Keratinocyte (primary cell): Measurements from ENCODE around the gene VPS4B. TPM values are rescaled to one million over a fixed set of nuclear protein-coding genes. Genes with fewer than 3 reads are reported as not detected.

ENCODE experiments used
- DNase-seq: peaks from one replicate; pipeline ENCODE4 v3.0.0-alpha.2; 2011; ENCODE audit warnings: low read depth, missing footprints, low spot score
- FAIRE-seq: peaks from 2 replicates; lab custom pipeline; 2011; peaks lifted over from hg19 to GRCh38; lab: Jason Lieb, UNC
- H2AFZ ChIP-seq: 2 replicates; pipeline ENCODE4 v1.6.0; 2012; ENCODE audit warnings: low read length, control low read depth, inconsistent platforms; ENCODE audit not compliant: control insufficient read depth
- H3K27ac ChIP-seq: 2 replicates; pipeline ENCODE4 v1.5.1; 2011; ENCODE audit warnings: low read length; ENCODE audit not compliant: control insufficient read depth, insufficient read depth
- H3K27me3 ChIP-seq: 3 replicates; pipeline ENCODE4 v1.6.0; 2011; ENCODE audit warnings: low read length; ENCODE audit not compliant: control insufficient read depth, insufficient read depth; ENCODE audit errors: extremely low read depth
- H3K36me3 ChIP-seq, 2 experiments: 2 replicates in 1 of 2; 3 replicates in 1 of 2; pipeline ENCODE4 v1.5.1; 2011; ENCODE audit warnings: low read length in 2 of 2, mild to moderate bottlenecking in 1 of 2; ENCODE audit not compliant: control insufficient read depth in 2 of 2, insufficient read depth in 2 of 2; ENCODE audit errors: extremely low read depth in 1 of 2
- H3K4me1 ChIP-seq: 3 replicates; pipeline ENCODE4 v1.5.1; 2011; ENCODE audit warnings: low read length; ENCODE audit not compliant: control insufficient read depth, insufficient read depth; ENCODE audit errors: extremely low read depth
- H3K4me2 ChIP-seq: 3 replicates; pipeline ENCODE4 v1.6.0; 2011; ENCODE audit warnings: low read depth, low read length; ENCODE audit not compliant: control insufficient read depth, insufficient read depth; ENCODE audit errors: extremely low read depth
- H3K4me3 ChIP-seq, 3 experiments: fragments of 200-600 bp in 1 of 3; sonication (generic) in 1 of 3; 2 replicates in 2 of 3; 3 replicates in 1 of 3; pipeline ENCODE4 v1.5.1; 2011 to 2016; ENCODE audit warnings: low read length in 3 of 3, mild to moderate bottlenecking in 3 of 3, control low read depth in 2 of 3, inconsistent platforms in 1 of 3, low read depth in 1 of 3, mixed read lengths in 1 of 3, mixed run types in 1 of 3, moderate library complexity in 1 of 3; ENCODE audit not compliant: control insufficient read depth in 2 of 3, insufficient read depth in 2 of 3; ENCODE audit errors: extremely low read depth in 1 of 3
- H3K79me2 ChIP-seq: 2 replicates; pipeline ENCODE4 v1.6.0; 2012; ENCODE audit warnings: low read length; ENCODE audit not compliant: control insufficient read depth, insufficient read depth
- H3K9ac ChIP-seq: 3 replicates; pipeline ENCODE4 v1.6.0; 2011; ENCODE audit warnings: low read length; ENCODE audit not compliant: control insufficient read depth, insufficient read depth; ENCODE audit errors: extremely low read depth
- H3K9me1 ChIP-seq: 3 replicates; pipeline ENCODE4 v1.6.0; 2011; ENCODE audit warnings: low read length; ENCODE audit not compliant: control insufficient read depth, insufficient read depth; ENCODE audit errors: extremely low read depth
- H3K9me3 ChIP-seq: 2 replicates; pipeline ENCODE4 v1.5.1; 2012; ENCODE audit warnings: low read depth, low read length; ENCODE audit not compliant: control insufficient read depth
- H4K20me1 ChIP-seq: 3 replicates; pipeline ENCODE4 v1.6.0; 2011; ENCODE audit warnings: low read length; ENCODE audit not compliant: control insufficient read depth, insufficient read depth; ENCODE audit errors: extremely low read depth
- EZH2 ChIP-seq: IDR thresholded peaks from one replicate; pipeline ENCODE4 v1.6.1; 2012; ENCODE audit warnings: inconsistent platforms, mild to moderate bottlenecking, low read length, moderate library complexity
- dilution Hi-C: fragments of 300-500 bp; cut with MboI; formaldehyde crosslinking; loops from one replicate; pipeline ENCODE4 v1.7.0; 2020; ENCODE audit warnings: low sequenced_read_pairs; ENCODE audit not compliant: extremely low pct_ligation_motif_present
- polyA plus RNA-seq, 5 experiments: library from polyadenylated mRNA; depleted of rRNA in 3 of 5; stranded (reverse) in 3 of 5; stranded (forward) in 1 of 5; unstranded in 1 of 5; fragments of >200 nt; gene quantifications; 1 replicate in 1 of 5; 2 replicates in 3 of 5; 3 replicates in 1 of 5; pipeline versions ENCODE4 v1.2.1 to v1.2.3, GENCODE V29; 2011 to 2012; ENCODE audit warnings: missing spikeins in 2 of 5, low read depth in 1 of 5, low replicate concordance in 1 of 5
- TF ChIP-seq, protein P1 (sequence below), 3 experiments: IDR thresholded peaks in 1 of 3; conservative IDR thresholded peaks in 1 of 3; optimal IDR thresholded peaks in 1 of 3; 2 replicates in 2 of 3; 3 replicates in 1 of 3; pipeline versions ENCODE3 to v1.5.1; 2011; ENCODE audit warnings: low read length in 3 of 3, mild to moderate bottlenecking in 3 of 3, moderate library complexity in 2 of 3, control low read depth in 1 of 3, inconsistent platforms in 1 of 3; ENCODE audit not compliant: insufficient read depth in 2 of 3; ENCODE audit errors: extremely low read depth in 1 of 3

The VPS4B gene
- polyA plus RNA-seq, 1 donor (not counting 4 experiments of a cell fraction or from before 2014, with no cell fraction given) = 65.3 TPM

DNA sequence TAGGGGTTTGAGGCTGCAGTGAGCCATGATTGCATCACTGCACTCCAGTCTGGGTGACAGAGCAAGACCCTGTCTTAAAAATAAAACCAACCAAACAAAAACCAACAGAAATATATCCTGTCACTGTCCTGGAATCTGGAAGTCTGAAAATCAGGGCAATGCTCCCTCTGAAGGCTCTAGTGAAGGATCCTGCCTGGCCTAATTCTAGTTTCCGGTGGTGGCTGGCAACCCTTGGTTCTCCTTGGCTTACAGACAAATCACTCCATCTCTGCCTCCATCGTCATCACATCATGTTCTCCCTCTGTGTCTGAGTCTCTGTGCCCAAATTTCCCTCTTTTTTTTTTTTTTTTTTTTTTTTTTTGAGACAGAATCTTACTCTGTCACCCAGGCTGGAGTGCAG is 15.9 kb upstream of the VPS4B start:
- no peak overlapping the region for H3K9ac ChIP-seq
- H3K36me3 ChIP-seq = no peaks in the 10 kb centered on the region
- no peaks in the 10 kb centered on the region for H3K79me2 ChIP-seq
- no peak overlapping the region for H3K27ac ChIP-seq
- H2AFZ ChIP-seq = no peak overlapping the region
- H4K20me1 ChIP-seq = no peaks in the 10 kb centered on the region
- no peaks in the 10 kb centered on the region for H3K27me3 ChIP-seq
- dilution Hi-C loops = no loop called here
- no peak overlapping the region for H3K4me3 ChIP-seq
- TF ChIP-seq EZH2 = no peak
- TF ChIP-seq, protein P1, sequence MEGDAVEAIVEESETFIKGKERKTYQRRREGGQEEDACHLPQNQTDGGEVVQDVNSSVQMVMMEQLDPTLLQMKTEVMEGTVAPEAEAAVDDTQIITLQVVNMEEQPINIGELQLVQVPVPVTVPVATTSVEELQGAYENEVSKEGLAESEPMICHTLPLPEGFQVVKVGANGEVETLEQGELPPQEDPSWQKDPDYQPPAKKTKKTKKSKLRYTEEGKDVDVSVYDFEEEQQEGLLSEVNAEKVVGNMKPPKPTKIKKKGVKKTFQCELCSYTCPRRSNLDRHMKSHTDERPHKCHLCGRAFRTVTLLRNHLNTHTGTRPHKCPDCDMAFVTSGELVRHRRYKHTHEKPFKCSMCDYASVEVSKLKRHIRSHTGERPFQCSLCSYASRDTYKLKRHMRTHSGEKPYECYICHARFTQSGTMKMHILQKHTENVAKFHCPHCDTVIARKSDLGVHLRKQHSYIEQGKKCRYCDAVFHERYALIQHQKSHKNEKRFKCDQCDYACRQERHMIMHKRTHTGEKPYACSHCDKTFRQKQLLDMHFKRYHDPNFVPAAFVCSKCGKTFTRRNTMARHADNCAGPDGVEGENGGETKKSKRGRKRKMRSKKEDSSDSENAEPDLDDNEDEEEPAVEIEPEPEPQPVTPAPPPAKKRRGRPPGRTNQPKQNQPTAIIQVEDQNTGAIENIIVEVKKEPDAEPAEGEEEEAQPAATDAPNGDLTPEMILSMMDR (optimal IDR thresholded peaks at IDR 0.05 in 1 of 3, IDR thresholded peaks at IDR 0.05 in 1 of 3, conservative IDR thresholded peaks at IDR 0.05 in 1 of 3; ENCODE audit: extremely low read depth in 1 of 3, insufficient read depth in 2 of 3, low read length in 3 of 3) = no peak
- no peak for DNase-seq
- peaks cover 9% of the 10 kb centered on the region for H3K4me1 ChIP-seq
- FAIRE-seq = peak; percentile 9
- no peak overlapping the region for H3K4me2 ChIP-seq
- H3K9me1 ChIP-seq = no peaks in the 10 kb centered on the region
- no peaks in the 10 kb centered on the region for H3K9me3 ChIP-seq

DNA sequence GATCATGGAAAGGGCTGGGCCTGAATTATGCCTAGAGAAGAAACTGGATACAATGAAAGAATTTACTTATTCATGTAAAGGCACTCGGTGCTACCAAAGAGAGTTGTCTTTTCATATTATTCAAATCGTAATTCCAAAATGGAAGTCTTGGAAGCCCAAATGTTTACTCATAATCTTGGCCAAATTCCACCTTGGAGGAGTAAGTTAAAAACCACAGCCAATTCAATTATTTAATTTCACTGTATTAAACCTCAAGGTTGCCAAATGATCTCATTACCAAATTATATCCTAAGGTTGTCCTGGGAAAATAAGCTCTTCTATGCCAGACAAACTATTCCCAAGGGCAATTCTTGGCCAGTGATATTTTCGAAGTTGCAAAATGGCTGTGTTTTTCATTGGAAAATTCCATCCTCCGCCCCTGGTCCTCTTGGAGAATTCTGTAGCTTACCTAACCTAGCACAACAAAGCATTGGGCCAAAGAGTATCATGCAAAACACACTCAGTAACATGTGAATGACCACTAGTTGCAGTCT is 11.1 kb upstream of the VPS4B start:
- Histone ChIP-seq H4K20me1 (no peaks in the 10 kb centered on the region), H3K9me3 (peaks cover under 1% of the 10 kb centered on the region), H3K79me2 (no peaks in the 10 kb centered on the region), H3K4me3 (no peak overlapping the region), H3K4me2 (peak overlapping the region; percentile 18), H3K9ac (no peak overlapping the region), H3K27me3 (no peaks in the 10 kb centered on the region), H2AFZ (peak overlapping the region; percentile 85), H3K36me3 (no peaks in the 10 kb centered on the region), H3K4me1 (peaks cover 11% of the 10 kb centered on the region), H3K27ac (peak overlapping the region; percentile 33), H3K9me1 (no peaks in the 10 kb centered on the region)
- dilution Hi-C loops = no loop called here
- FAIRE-seq (peak; percentile 62), DNase-seq (no peak)
- no peak for TF ChIP-seq EZH2
- TF ChIP-seq, protein P1 (optimal IDR thresholded peaks at IDR 0.05 in 1 of 3, IDR thresholded peaks at IDR 0.05 in 1 of 3, conservative IDR thresholded peaks at IDR 0.05 in 1 of 3; ENCODE audit: extremely low read depth in 1 of 3, insufficient read depth in 2 of 3, low read length in 3 of 3) = no peak
